Measurements from ENCODE around the gene KIF12.

The KIF12 gene

DNA sequence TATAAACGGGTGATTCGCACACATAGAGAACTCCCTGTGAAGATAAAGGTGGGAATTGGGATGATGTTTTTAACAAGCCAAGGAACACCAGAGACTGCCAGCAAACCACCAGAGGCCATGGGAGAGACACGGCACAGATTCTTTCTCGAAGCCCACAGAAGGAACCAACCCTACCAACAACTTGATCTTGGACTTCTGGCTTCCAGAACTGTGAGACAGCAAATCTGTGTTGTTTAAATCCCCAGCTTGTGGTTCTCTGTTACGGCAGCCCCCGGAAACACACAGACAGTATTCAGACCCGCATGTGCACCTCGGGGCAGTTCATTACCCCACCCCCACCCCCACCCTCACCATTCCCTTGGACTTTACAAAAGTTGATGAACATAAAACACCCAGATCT, 33.8 kb downstream of the KIF12 start:
- H3K23ac ChIP-seq (ENCODE audit: low read length): no peak overlapping the region
- H3K36me3 ChIP-seq (ENCODE audit: control insufficient read depth in 1 of 2, insufficient read depth in 2 of 2, low read length in 2 of 2): no peaks in the 10 kb centered on the region
- H3K27me3 ChIP-seq (ENCODE audit: insufficient read depth, low read length): no peaks in the 10 kb centered on the region
- H4K91ac ChIP-seq (ENCODE audit: low read depth, low read length): no peak overlapping the region
- no peak overlapping the region for H3K14ac ChIP-seq (ENCODE audit: low read length)
- H3K18ac ChIP-seq (ENCODE audit: low read length): no peak overlapping the region
- no peak overlapping the region for H4K8ac ChIP-seq (ENCODE audit: low read depth, low read length)
- no CpG with 5 or more reads among the region's 8 CpGs for WGBS (ENCODE audit: extremely low coverage, insufficient coverage, insufficient read length)
- H3K27ac ChIP-seq (ENCODE audit: low read depth, low read length): no peak overlapping the region
- no peak overlapping the region for H4K12ac ChIP-seq (ENCODE audit: low read depth, low read length)
- H3K4me2 ChIP-seq (ENCODE audit: low read length): no peak overlapping the region
- H3K4ac ChIP-seq (ENCODE audit: low read depth, low read length): no peak overlapping the region
- no peak overlapping the region for H3K9ac ChIP-seq (ENCODE audit: low read length)
- no peak for DNase-seq
- H3K79me2 ChIP-seq (ENCODE audit: control insufficient read depth, insufficient read depth, low read length, poor library complexity): no peaks in the 10 kb centered on the region
- no peaks in the 10 kb centered on the region for H3K4me1 ChIP-seq (ENCODE audit: control insufficient read depth in 1 of 2, insufficient read depth in 2 of 2, low read length in 2 of 2)
- H3K79me1 ChIP-seq (ENCODE audit: low read length): no peaks in the 10 kb centered on the region
- no peak overlapping the region for H2AFZ ChIP-seq (ENCODE audit: insufficient read depth, low read length, poor library complexity)
- no peak overlapping the region for H2BK120ac ChIP-seq (ENCODE audit: insufficient read depth, low read length, poor library complexity)
- H2AK5ac ChIP-seq (ENCODE audit: low read length): no peak overlapping the region
- no peak overlapping the region for H2BK12ac ChIP-seq (ENCODE audit: low read length)
- H3K4me3 ChIP-seq (ENCODE audit: low read depth, low read length): no peak overlapping the region
- no peak overlapping the region for H2BK5ac ChIP-seq (ENCODE audit: low read depth, low read length, poor library complexity)
- no peaks in the 10 kb centered on the region for H3K9me3 ChIP-seq (ENCODE audit: insufficient read depth, low read depth, low read length)

DNA sequence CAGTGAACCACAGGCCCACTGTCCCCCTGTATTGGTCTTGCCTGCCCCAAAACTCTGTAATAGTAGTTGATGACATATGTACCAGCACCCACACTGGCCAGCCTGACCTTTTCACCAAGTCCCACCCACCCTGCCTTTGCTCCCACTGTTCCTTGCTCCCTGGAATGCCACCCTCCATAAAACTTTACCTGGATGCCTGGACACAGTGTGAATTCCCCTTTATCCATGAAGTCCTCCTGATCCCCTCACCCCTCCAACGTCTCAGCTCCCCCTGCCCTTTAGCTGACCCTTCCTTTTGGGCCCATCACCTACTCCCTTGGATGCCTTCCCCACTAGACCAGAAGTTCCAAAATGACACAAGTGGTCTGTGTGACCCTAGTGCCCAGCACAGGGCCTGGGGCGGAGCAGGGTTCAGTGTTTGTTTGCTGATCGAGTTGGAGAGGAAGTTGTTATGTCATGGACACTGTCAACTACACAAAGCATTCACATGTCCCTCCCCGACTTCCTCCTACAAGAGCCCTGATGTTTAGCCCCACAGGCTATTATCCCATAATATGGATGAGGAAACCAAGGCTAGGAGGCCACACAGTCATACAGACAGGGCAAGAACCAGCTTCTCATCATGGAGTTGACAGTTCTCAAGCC, 37.1 kb downstream of the KIF12 start:
- Histone ChIP-seq H2AFZ (ENCODE audit: insufficient read depth, low read length, poor library complexity) (no peak overlapping the region), H2BK120ac (ENCODE audit: insufficient read depth, low read length, poor library complexity) (no peak overlapping the region), H4K12ac (ENCODE audit: low read depth, low read length) (no peak overlapping the region), H2BK5ac (ENCODE audit: low read depth, low read length, poor library complexity) (no peak overlapping the region), H3K27me3 (ENCODE audit: insufficient read depth, low read length) (no peaks in the 10 kb centered on the region), H3K9me3 (ENCODE audit: insufficient read depth, low read depth, low read length) (no peaks in the 10 kb centered on the region), H3K79me2 (ENCODE audit: control insufficient read depth, insufficient read depth, low read length, poor library complexity) (no peaks in the 10 kb centered on the region), H3K4ac (ENCODE audit: low read depth, low read length) (no peak overlapping the region), H2AK5ac (ENCODE audit: low read length) (no peak overlapping the region), H3K4me3 (ENCODE audit: low read depth, low read length) (no peak overlapping the region), H3K14ac (ENCODE audit: low read length) (no peak overlapping the region), H3K23ac (ENCODE audit: low read length) (no peak overlapping the region), H3K9ac (ENCODE audit: low read length) (no peak overlapping the region), H3K18ac (ENCODE audit: low read length) (no peak overlapping the region), H4K8ac (ENCODE audit: low read depth, low read length) (no peak overlapping the region), H3K4me2 (ENCODE audit: low read length) (no peak overlapping the region), H3K79me1 (ENCODE audit: low read length) (no peaks in the 10 kb centered on the region), H3K4me1 (ENCODE audit: control insufficient read depth in 1 of 2, insufficient read depth in 2 of 2, low read length in 2 of 2) (no peaks in the 10 kb centered on the region), H3K36me3 (ENCODE audit: control insufficient read depth in 1 of 2, insufficient read depth in 2 of 2, low read length in 2 of 2) (no peaks in the 10 kb centered on the region), H4K91ac (ENCODE audit: low read depth, low read length) (no peak overlapping the region), H2BK12ac (ENCODE audit: low read length) (no peak overlapping the region), H3K27ac (ENCODE audit: low read depth, low read length) (no peak overlapping the region)
- no CpG with 5 or more reads among the region's 4 CpGs for WGBS (ENCODE audit: extremely low coverage, insufficient coverage, insufficient read length)
- DNase-seq: no peak

DNA sequence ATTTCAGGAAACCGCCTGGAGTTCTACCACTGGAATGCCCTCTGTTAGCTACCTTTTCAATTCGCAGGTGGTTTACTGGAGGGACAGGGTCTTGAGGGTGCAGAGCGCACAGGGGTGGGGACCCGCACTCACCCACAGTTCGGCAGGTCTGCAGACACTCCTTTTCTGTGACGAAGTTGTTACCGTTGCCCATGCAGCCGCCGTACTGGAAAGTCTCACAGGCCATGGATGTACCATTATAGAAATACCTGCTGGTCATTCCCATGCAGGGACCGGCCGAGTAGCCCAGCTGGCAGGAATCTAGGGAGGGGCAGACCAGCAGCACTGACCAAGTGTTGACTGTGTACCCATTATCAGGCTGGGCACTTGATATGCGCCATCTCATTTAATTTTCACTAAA, 37.8 kb downstream of the KIF12 start:
- H3K4me2 ChIP-seq (ENCODE audit: low read length): no peak overlapping the region
- H4K91ac ChIP-seq (ENCODE audit: low read depth, low read length): no peak overlapping the region
- no peak for DNase-seq
- no peaks in the 10 kb centered on the region for H3K79me2 ChIP-seq (ENCODE audit: control insufficient read depth, insufficient read depth, low read length, poor library complexity)
- no peak overlapping the region for H3K27ac ChIP-seq (ENCODE audit: low read depth, low read length)
- no peak overlapping the region for H3K18ac ChIP-seq (ENCODE audit: low read length)
- no peaks in the 10 kb centered on the region for H3K36me3 ChIP-seq (ENCODE audit: control insufficient read depth in 1 of 2, insufficient read depth in 2 of 2, low read length in 2 of 2)
- H2BK120ac ChIP-seq (ENCODE audit: insufficient read depth, low read length, poor library complexity): no peak overlapping the region
- H2AFZ ChIP-seq (ENCODE audit: insufficient read depth, low read length, poor library complexity): no peak overlapping the region
- H4K8ac ChIP-seq (ENCODE audit: low read depth, low read length): no peak overlapping the region
- H3K79me1 ChIP-seq (ENCODE audit: low read length): no peaks in the 10 kb centered on the region
- H2BK5ac ChIP-seq (ENCODE audit: low read depth, low read length, poor library complexity): no peak overlapping the region
- no peak overlapping the region for H3K4ac ChIP-seq (ENCODE audit: low read depth, low read length)
- H2AK5ac ChIP-seq (ENCODE audit: low read length): no peak overlapping the region
- H3K9me3 ChIP-seq (ENCODE audit: insufficient read depth, low read depth, low read length): no peaks in the 10 kb centered on the region
- H3K27me3 ChIP-seq (ENCODE audit: insufficient read depth, low read length): no peaks in the 10 kb centered on the region
- H3K4me1 ChIP-seq (ENCODE audit: control insufficient read depth in 1 of 2, insufficient read depth in 2 of 2, low read length in 2 of 2): no peaks in the 10 kb centered on the region
- no peak overlapping the region for H3K23ac ChIP-seq (ENCODE audit: low read length)
- no peak overlapping the region for H3K9ac ChIP-seq (ENCODE audit: low read length)
- WGBS (ENCODE audit: extremely low coverage, insufficient coverage, insufficient read length): no CpG with 5 or more reads among the region's 12 CpGs
- H3K4me3 ChIP-seq (ENCODE audit: low read depth, low read length): no peak overlapping the region
- no peak overlapping the region for H4K12ac ChIP-seq (ENCODE audit: low read depth, low read length)
- no peak overlapping the region for H2BK12ac ChIP-seq (ENCODE audit: low read length)
- H3K14ac ChIP-seq (ENCODE audit: low read length): no peak overlapping the region

DNA sequence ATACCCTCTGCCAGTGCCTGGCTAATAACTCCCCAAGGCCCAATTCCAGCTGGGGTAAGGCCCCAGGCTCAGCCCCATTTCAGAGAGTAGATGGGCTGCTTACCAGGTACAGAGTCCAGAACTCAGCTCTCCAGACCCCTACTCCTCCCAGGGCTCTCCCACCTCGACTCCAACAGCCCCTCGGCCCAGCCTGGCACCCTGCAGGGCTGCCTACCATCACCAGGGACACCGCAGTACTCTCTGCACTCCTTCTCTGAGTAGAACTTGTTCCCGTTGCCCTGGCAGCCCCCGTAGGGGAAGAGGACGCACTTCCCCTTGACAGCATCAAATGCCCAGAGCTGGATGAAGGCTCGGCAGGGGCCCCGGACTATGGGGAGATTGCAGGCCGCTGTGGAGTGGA, 38.4 kb downstream of the KIF12 start:
- H4K12ac ChIP-seq (ENCODE audit: low read depth, low read length): no peak overlapping the region
- no peak overlapping the region for H3K4me3 ChIP-seq (ENCODE audit: low read depth, low read length)
- no peak overlapping the region for H3K4ac ChIP-seq (ENCODE audit: low read depth, low read length)
- no peak overlapping the region for H3K23ac ChIP-seq (ENCODE audit: low read length)
- H3K18ac ChIP-seq (ENCODE audit: low read length): no peak overlapping the region
- H3K79me2 ChIP-seq (ENCODE audit: control insufficient read depth, insufficient read depth, low read length, poor library complexity): no peaks in the 10 kb centered on the region
- H3K27ac ChIP-seq (ENCODE audit: low read depth, low read length): no peak overlapping the region
- no peak overlapping the region for H2BK5ac ChIP-seq (ENCODE audit: low read depth, low read length, poor library complexity)
- no peak for DNase-seq
- no peak overlapping the region for H2AFZ ChIP-seq (ENCODE audit: insufficient read depth, low read length, poor library complexity)
- H3K27me3 ChIP-seq (ENCODE audit: insufficient read depth, low read length): no peaks in the 10 kb centered on the region
- H4K8ac ChIP-seq (ENCODE audit: low read depth, low read length): no peak overlapping the region
- H3K14ac ChIP-seq (ENCODE audit: low read length): no peak overlapping the region
- H4K91ac ChIP-seq (ENCODE audit: low read depth, low read length): no peak overlapping the region
- no peaks in the 10 kb centered on the region for H3K9me3 ChIP-seq (ENCODE audit: insufficient read depth, low read depth, low read length)
- no peak overlapping the region for H2BK12ac ChIP-seq (ENCODE audit: low read length)
- H3K36me3 ChIP-seq (ENCODE audit: control insufficient read depth in 1 of 2, insufficient read depth in 2 of 2, low read length in 2 of 2): no peaks in the 10 kb centered on the region
- no peak overlapping the region for H2BK120ac ChIP-seq (ENCODE audit: insufficient read depth, low read length, poor library complexity)
- H3K4me2 ChIP-seq (ENCODE audit: low read length): no peak overlapping the region
- WGBS (ENCODE audit: extremely low coverage, insufficient coverage, insufficient read length): no CpG with 5 or more reads among the region's 9 CpGs
- no peaks in the 10 kb centered on the region for H3K4me1 ChIP-seq (ENCODE audit: control insufficient read depth in 1 of 2, insufficient read depth in 2 of 2, low read length in 2 of 2)
- no peak overlapping the region for H3K9ac ChIP-seq (ENCODE audit: low read length)
- H3K79me1 ChIP-seq (ENCODE audit: low read length): no peaks in the 10 kb centered on the region
- H2AK5ac ChIP-seq (ENCODE audit: low read length): no peak overlapping the region
